Stomach smooth muscle (tissue), 2 donors: ENCODE data around the gene PCDHA8.
A peak's percentile ranks its signal among the peaks of the same experiment; 100 is the strongest.

Experiments
- H3K27ac ChIP-seq: one replicate; pipeline ENCODE4 v1.7.0; 2013; ENCODE audit warnings: mild to moderate bottlenecking, low read length, inconsistent platforms
- H3K27me3 ChIP-seq, 2 donors: one replicate each; pipeline ENCODE4 v1.7.0; 2013; ENCODE audit warnings: low read length in 2 of 2; ENCODE audit not compliant: insufficient read depth in 2 of 2, control insufficient read depth in 1 of 2
- H3K36me3 ChIP-seq, 2 donors: one replicate each; pipeline ENCODE4 v1.7.0; 2013; ENCODE audit warnings: low read length in 2 of 2; ENCODE audit not compliant: control insufficient read depth in 2 of 2, insufficient read depth in 2 of 2
- H3K4me1 ChIP-seq: one replicate; pipeline ENCODE4 v1.7.0; 2013; ENCODE audit warnings: low read length; ENCODE audit not compliant: control insufficient read depth, insufficient read depth
- H3K4me3 ChIP-seq, 2 donors: one replicate each; pipeline ENCODE4 v1.7.0; 2013; ENCODE audit warnings: low read length in 2 of 2
- H3K9ac ChIP-seq, 2 donors: one replicate each; pipeline ENCODE4 v1.7.0; 2013; ENCODE audit warnings: low read length in 2 of 2, mild to moderate bottlenecking in 1 of 2
- H3K9me3 ChIP-seq, 2 donors: one replicate each; pipeline ENCODE4 v1.7.0; 2013; ENCODE audit warnings: low read length in 2 of 2; ENCODE audit not compliant: control insufficient read depth in 2 of 2
- donor health status: healthy.
- donor health status: Pancreatic carcinoma.

Gene PCDHA8

DNA sequence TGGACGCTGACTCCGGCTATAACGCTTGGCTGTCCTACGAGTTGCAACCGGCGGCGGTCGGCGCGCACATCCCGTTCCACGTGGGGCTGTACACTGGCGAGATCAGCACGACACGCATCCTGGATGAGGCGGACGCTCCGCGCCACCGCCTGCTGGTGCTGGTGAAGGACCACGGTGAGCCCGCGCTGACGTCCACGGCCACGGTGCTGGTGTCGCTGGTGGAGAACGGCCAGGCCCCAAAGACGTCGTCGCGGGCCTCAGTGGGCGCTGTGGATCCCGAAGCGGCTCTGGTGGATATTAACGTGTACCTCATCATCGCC, 36.2 kb downstream of the PCDHA8 start:
- Histone ChIP-seq H3K9ac (no peak overlapping the region), H3K36me3 (no peaks in the 10 kb centered on the region), H3K27ac (no peak overlapping the region), H3K9me3 (peaks cover 9 to 13% of the 10 kb centered on the region in 2 donors), H3K4me1 (no peaks in the 10 kb centered on the region), H3K4me3 (no peak overlapping the region), H3K27me3 (peaks cover 5 to 14% of the 10 kb centered on the region in 2 donors)

DNA sequence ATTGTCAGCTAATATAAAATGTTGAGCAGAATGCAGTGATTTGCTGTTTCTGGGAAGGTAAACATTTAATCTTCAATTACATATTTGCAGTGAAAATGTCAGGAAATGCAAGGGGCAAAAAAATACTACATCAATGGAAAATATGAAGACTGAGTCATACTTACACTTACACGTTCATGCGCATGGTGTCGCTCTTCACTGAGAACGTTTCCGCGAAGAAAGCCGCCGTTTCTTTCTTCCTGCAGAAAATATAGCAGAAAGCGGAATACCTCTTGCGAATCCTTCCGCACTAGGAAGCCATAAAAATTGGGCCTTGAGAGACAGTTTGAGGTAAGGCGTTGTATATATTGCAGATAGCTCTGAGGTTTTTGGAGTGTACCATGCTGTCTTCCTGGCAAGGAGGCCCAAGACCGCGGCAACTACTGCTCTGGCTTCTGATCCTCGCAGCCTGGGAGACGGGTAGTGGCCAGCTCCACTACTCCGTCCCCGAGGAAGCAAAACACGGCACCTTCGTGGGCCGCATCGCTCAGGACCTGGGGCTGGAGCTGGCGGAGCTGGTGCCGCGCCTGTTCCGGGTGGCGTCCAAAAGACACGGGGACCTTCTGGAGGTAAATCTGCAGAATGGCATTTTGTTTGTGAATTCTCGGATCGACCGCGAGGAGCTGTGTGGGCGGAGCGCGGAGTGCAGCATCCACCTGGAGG, 41.1 kb downstream of the PCDHA8 start, which contains the start of gene PCDHA13:
Gene PCDHA13 (plus strand): TSS at position 236 of the 702 bp plus-strand sequence. CDS start 145 bp downstream, at position 381.
- H3K27me3 ChIP-seq, result peaks cover 10 to 21% of the 10 kb centered on the region in 2 donors
- no peaks in the 10 kb centered on the region for H3K36me3 ChIP-seq
- H3K9me3 ChIP-seq, result peaks cover 14 to 15% of the 10 kb centered on the region in 2 donors
- no peaks in the 10 kb centered on the region for H3K4me1 ChIP-seq
- H3K4me3 ChIP-seq, result peak within 1 kb of the TSS; percentile 17 to 49
- H3K9ac ChIP-seq, result no peak within 1 kb of the TSS
- no peak within 1 kb of the TSS for H3K27ac ChIP-seq

DNA sequence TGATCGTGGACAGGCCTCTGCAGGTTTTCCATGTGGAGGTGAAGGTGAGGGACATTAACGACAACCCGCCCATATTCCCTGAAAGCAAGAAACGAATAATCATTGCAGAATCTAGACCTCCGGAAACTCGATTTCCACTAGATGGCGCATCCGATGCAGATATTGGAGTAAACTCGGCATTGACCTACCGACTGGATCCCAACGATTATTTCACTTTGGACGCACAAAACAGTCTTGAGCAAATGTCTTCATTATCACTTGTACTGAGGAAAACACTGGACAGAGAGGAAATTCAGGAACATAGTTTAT, 41.6 kb downstream of the PCDHA8 start:
- Histone ChIP-seq H3K9ac (no peak overlapping the region), H3K36me3 (no peaks in the 10 kb centered on the region), H3K4me1 (no peaks in the 10 kb centered on the region), H3K27me3 (peaks cover 10 to 17% of the 10 kb centered on the region in 2 donors), H3K4me3 (peak overlapping the region in 1 of 2 donors; percentile 49), H3K27ac (no peak overlapping the region), H3K9me3 (peaks cover 14 to 15% of the 10 kb centered on the region in 2 donors)

DNA sequence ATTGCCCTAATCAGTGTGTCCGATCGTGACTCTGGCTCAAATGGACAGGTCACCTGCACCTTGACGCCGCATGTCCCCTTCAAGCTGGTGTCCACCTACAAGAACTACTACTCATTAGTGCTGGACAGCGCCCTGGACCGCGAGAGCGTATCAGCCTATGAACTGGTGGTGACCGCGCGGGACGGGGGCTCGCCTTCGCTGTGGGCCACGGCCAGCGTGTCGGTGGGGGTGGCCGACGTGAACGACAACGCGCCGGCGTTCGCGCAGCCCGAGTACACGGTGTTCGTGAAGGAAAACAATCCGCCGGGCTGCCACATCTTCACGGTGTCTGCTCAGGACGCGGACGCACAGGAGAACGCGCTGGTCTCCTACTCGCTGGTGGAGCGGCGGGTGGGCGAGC, 42.4 kb downstream of the PCDHA8 start:
- H3K4me3 ChIP-seq, result no peak overlapping the region
- H3K36me3 ChIP-seq, result no peaks in the 10 kb centered on the region
- no peak overlapping the region for H3K27ac ChIP-seq
- peaks cover 10 to 17% of the 10 kb centered on the region in 2 donors for H3K27me3 ChIP-seq
- H3K4me1 ChIP-seq, result no peaks in the 10 kb centered on the region
- H3K9ac ChIP-seq, result no peak overlapping the region
- H3K9me3 ChIP-seq, result peaks cover 14 to 15% of the 10 kb centered on the region in 2 donors

DNA sequence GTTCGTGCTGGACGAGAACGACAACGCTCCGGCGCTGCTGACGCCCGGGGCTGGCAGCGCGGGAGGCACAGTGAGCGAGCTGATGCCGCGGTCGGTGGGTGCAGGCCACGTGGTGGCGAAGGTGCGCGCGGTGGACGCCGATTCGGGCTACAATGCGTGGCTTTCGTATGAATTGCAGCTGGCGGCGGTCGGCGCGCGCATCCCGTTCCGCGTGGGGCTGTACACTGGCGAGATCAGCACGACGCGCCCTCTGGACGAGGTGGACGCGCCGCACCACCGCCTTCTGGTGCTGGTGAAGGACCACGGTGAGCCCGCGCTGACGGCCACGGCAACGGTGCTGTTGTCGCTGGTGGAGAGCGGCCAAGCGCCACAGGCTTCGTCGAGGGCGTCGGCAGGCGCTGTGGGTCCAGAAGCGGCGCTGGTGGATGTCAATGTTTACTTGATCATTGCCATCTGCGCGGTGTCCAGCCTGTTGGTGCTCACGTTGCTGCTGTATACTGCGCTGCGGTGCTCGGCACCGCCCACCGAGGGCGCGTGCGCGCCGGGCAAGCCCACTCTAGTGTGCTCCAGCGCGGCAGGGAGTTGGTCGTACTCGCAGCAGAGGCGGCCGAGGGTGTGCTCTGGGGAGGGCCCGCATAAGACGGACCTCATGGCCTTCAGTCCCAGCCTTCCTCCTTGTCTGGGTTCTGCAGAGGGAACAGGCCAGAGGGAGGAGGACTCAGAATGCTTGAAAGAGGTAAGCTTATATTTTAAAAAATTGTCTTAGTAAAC, 43.1 kb downstream of the PCDHA8 start:
- no peaks in the 10 kb centered on the region for H3K4me1 ChIP-seq
- H3K36me3 ChIP-seq, result no peaks in the 10 kb centered on the region
- H3K9me3 ChIP-seq, result peaks cover 14 to 15% of the 10 kb centered on the region in 2 donors
- no peak overlapping the region for H3K27ac ChIP-seq
- no peak overlapping the region for H3K9ac ChIP-seq
- peaks cover 10 to 17% of the 10 kb centered on the region in 2 donors for H3K27me3 ChIP-seq
- no peak overlapping the region for H3K4me3 ChIP-seq
